ENCODE measurements around the gene ELFN2. TPM values are rescaled to one million over a fixed set of nuclear protein-coding genes. Genes with fewer than 3 reads are reported as not detected.

ELFN2 gene
- total RNA-seq, 4 donors from 2014 or later = 0.10 to 0.59 (median 0.31) TPM

GRCh38 chr22:37328017-37328416, 99.3 kb downstream of the ELFN2 start:
- TF ChIP-seq, protein P1, sequence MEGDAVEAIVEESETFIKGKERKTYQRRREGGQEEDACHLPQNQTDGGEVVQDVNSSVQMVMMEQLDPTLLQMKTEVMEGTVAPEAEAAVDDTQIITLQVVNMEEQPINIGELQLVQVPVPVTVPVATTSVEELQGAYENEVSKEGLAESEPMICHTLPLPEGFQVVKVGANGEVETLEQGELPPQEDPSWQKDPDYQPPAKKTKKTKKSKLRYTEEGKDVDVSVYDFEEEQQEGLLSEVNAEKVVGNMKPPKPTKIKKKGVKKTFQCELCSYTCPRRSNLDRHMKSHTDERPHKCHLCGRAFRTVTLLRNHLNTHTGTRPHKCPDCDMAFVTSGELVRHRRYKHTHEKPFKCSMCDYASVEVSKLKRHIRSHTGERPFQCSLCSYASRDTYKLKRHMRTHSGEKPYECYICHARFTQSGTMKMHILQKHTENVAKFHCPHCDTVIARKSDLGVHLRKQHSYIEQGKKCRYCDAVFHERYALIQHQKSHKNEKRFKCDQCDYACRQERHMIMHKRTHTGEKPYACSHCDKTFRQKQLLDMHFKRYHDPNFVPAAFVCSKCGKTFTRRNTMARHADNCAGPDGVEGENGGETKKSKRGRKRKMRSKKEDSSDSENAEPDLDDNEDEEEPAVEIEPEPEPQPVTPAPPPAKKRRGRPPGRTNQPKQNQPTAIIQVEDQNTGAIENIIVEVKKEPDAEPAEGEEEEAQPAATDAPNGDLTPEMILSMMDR (IDR thresholded peaks at IDR 0.05) = no peak
- TF ChIP-seq POLR2A (IDR thresholded peaks at IDR 0.05) = no peak
- TF ChIP-seq POLR2AphosphoS5 (IDR thresholded peaks at IDR 0.05) = no peak
- no peak for TF ChIP-seq EP300 (IDR thresholded peaks at IDR 0.05)
- no peak for DNase-seq (ENCODE audit: low spot score in 2 of 2)
- WGBS = 76% methylated on average over 8 of the region's 8 CpGs
- Histone ChIP-seq H3K4me1 (peaks cover 10% of the 10 kb centered on the region), H3K4me3 (no peak overlapping the region), H3K27ac (no peak overlapping the region), H3K27me3 (peaks cover 98% of the 10 kb centered on the region), H3K36me3 (no peaks in the 10 kb centered on the region), H3K9me3 (no peaks in the 10 kb centered on the region)

GRCh38 chr22:37326726-37327125, 100.6 kb downstream of the ELFN2 start:
- TF ChIP-seq POLR2A (IDR thresholded peaks at IDR 0.05) (no peak), POLR2AphosphoS5 (IDR thresholded peaks at IDR 0.05) (no peak), EP300 (IDR thresholded peaks at IDR 0.05) (no peak)
- TF ChIP-seq, protein P1 (IDR thresholded peaks at IDR 0.05) = no peak
- Histone ChIP-seq H3K27ac (no peak overlapping the region), H3K4me1 (peaks cover 10% of the 10 kb centered on the region), H3K9me3 (no peaks in the 10 kb centered on the region), H3K36me3 (no peaks in the 10 kb centered on the region), H3K4me3 (no peak overlapping the region), H3K27me3 (peaks cover 95% of the 10 kb centered on the region)
- 42% methylated on average over 7 of the region's 7 CpGs for WGBS
- no peak for DNase-seq (ENCODE audit: low spot score in 2 of 2)

GRCh38 chr22:37325039-37325395, 102.3 kb downstream of the ELFN2 start:
- H3K4me3 ChIP-seq = no peak overlapping the region
- no peak overlapping the region for H3K27ac ChIP-seq
- TF ChIP-seq EP300 (IDR thresholded peaks at IDR 0.05) (no peak), POLR2AphosphoS5 (IDR thresholded peaks at IDR 0.05) (no peak), POLR2A (IDR thresholded peaks at IDR 0.05) (no peak)
- TF ChIP-seq, protein P1 (IDR thresholded peaks at IDR 0.05) = no peak
- H3K36me3 ChIP-seq = no peaks in the 10 kb centered on the region
- H3K9me3 ChIP-seq = no peaks in the 10 kb centered on the region
- peaks cover 83% of the 10 kb centered on the region for H3K27me3 ChIP-seq
- 3% methylated on average over 19 of the region's 21 CpGs for WGBS
- no peak for DNase-seq (ENCODE audit: low spot score in 2 of 2)
- peaks cover 10% of the 10 kb centered on the region for H3K4me1 ChIP-seq

GRCh38 chr22:37324340-37325038, 102.8 kb downstream of the ELFN2 start:
- DNase-seq (ENCODE audit: low spot score in 2 of 2) = no peak
- Histone ChIP-seq H3K4me3 (no peak overlapping the region), H3K36me3 (no peaks in the 10 kb centered on the region), H3K27me3 (peaks cover 83% of the 10 kb centered on the region), H3K27ac (no peak overlapping the region), H3K4me1 (peaks cover 10% of the 10 kb centered on the region), H3K9me3 (no peaks in the 10 kb centered on the region)
- TF ChIP-seq POLR2A (IDR thresholded peaks at IDR 0.05) (no peak), POLR2AphosphoS5 (IDR thresholded peaks at IDR 0.05) (no peak), EP300 (IDR thresholded peaks at IDR 0.05) (no peak)
- TF ChIP-seq, protein P1 (IDR thresholded peaks at IDR 0.05) = no peak
- 17% methylated on average over 19 of the region's 51 CpGs for WGBS

DNA sequence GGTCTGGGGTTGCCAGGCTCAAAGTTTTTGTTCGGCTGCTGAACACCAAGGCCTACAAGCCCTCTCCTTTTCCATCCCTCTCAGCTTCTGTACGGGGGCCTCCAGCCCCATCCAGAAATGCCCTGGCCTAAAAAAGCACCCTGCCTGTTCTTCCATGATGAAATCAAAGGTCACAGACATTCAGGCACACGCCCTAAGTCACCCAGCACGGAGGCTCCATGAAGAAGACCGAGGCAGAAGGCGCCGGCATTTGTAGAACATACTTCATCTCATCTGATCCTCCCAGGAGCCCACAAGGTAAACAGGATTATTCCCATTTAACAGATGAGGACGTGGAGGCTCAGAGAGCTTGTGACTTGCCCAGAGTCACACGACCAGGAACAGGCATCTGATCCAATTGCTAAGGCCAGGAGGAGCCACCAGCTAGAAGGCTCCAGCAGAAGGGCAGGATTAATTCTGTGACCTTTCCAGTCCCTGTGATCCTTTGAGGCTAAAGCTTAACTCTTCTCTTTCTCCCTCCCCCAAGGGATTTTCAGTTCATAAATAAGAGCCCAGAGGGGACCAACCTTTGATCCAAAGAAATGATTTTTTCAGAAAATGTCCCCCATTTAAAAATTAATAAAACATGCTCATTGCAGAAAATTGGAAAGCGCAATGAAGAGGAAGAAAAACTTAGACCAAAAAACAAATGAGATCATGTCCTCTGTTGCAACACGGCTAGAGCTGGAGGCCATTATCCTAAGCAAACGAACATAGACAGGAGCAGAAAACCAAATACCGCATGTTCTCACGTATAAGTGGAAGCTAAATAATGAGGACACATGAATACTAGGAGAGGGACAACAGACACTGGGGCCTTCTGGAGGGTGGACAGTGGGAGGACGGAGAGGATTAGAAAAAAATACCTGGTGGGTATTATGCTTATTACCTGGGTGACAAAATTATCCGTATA, 106.3 kb downstream of the ELFN2 start:
- H3K4me3 ChIP-seq = no peak overlapping the region
- WGBS = 74% methylated on average over 16 of the region's 16 CpGs
- H3K9me3 ChIP-seq = no peaks in the 10 kb centered on the region
- no peak overlapping the region for H3K27ac ChIP-seq
- peaks cover 61% of the 10 kb centered on the region for H3K27me3 ChIP-seq
- DNase-seq (ENCODE audit: low spot score in 2 of 2) = no peak
- no peaks in the 10 kb centered on the region for H3K36me3 ChIP-seq
- no peak for TF ChIP-seq POLR2AphosphoS5 (IDR thresholded peaks at IDR 0.05)
- TF ChIP-seq, protein P1 (IDR thresholded peaks at IDR 0.05) = no peak
- TF ChIP-seq EP300 (IDR thresholded peaks at IDR 0.05) = no peak
- no peak for TF ChIP-seq POLR2A (IDR thresholded peaks at IDR 0.05)
- peaks cover 10% of the 10 kb centered on the region for H3K4me1 ChIP-seq
